Measurements from ENCODE around the gene RNF144A. TPM values are rescaled to one million over a fixed set of nuclear protein-coding genes. Genes with fewer than 3 reads are reported as not detected.

The RNF144A gene
- total and polyA plus RNA-seq, 2 of the 13 experiments (the other 11 are each of a cell fraction or from before 2014, with no cell fraction given), result 13.9 to 16.5 TPM

DNA sequence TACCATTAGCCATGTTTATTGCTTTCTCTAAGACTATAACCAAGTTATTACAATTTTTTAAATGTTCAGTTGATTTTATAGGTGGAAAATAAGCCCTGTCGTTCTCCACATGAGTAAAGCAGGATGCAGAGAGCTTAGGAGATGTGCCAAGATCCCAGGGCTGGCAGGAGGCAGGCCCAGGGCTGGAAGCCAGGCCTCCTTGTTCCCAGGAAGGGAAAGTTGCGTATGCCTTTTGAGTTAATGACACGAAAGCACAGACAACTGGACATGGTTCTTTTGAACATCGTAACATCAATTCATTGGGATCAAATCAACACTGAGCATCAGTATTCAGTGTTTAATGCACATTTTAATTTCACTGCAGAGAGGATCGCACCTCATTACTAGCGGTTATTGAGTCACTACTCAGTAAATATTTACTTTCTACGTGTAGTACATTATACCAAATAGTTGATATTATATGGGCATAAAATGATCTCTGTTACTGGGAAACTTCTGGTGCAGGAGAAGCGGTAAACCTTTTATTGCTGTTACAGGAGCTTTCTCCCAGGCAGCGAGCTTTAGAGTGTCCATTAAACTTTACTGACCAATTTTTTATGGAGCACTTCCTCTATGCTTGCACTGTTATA, 60.0 kb downstream of the RNF144A start:
- Histone ChIP-seq H3K9ac (ENCODE audit: insufficient read depth, low read depth, low read length) (no peak overlapping the region), H4K20me1 (ENCODE audit: insufficient read depth, low read length) (no peaks in the 10 kb centered on the region), H3K36me3 (replicated peaks in 1 of 2; ENCODE audit: control insufficient read depth in 1 of 2, insufficient read depth in 2 of 2, low read length in 2 of 2) (no peaks in the 10 kb centered on the region; a peak in 2 of 5 replicates), H3K79me2 (ENCODE audit: insufficient read depth, low read length) (no peaks in the 10 kb centered on the region), H3K4me1 (ENCODE audit: insufficient read depth, low read length) (no peaks in the 10 kb centered on the region), H3K27ac (ENCODE audit: extremely low read length, insufficient read depth, low read length) (no peak overlapping the region), H3K4me2 (ENCODE audit: low read depth, low read length) (no peak overlapping the region), H3K4me3 (replicated peaks in 1 of 3; ENCODE audit: insufficient read depth in 1 of 3, low read depth in 2 of 3, low read length in 3 of 3) (no peak overlapping the region), H3K9me3 (ENCODE audit: low read length) (peaks cover 4% of the 10 kb centered on the region; the same call in 1 of the 2 replicates), H3K27me3 (ENCODE audit: control insufficient read depth in 1 of 2, insufficient read depth in 2 of 2, low read length in 2 of 2) (no peaks in the 10 kb centered on the region), H2AFZ (ENCODE audit: low read length) (no peak overlapping the region)
- BruUV-seq (replicated peaks), result no TSS peak
- DNase-seq (ENCODE audit: low spot score) (no peak), ATAC-seq (no peak), FAIRE-seq (no peak)
- in situ Hi-C loops (cut with HindIII; ENCODE audit: extremely low pct_ligation_motif_present, low pct_unique_long_range_greater_than_20kb) (no loop called here), intact Hi-C loops (cut with micrococcal nuclease; ENCODE audit: unreplicated experiment) (no loop called here)
- WGBS (ENCODE audit: low lambda C conversion rate), result 89% methylated on average over 9 of the region's 9 CpGs
- CTCF ChIA-PET (ENCODE audit: low intra/inter-chr PET ratio, low total read pairs), result no interaction called here
- TF ChIP-seq SMARCE1 (IDR thresholded peaks at IDR 0.05; ENCODE audit: borderline replicate concordance), result no peak
- TF ChIP-seq ZNF24 (IDR thresholded peaks at IDR 0.05), result no peak
- TF ChIP-seq PAF1 (CRISPR knock-in tag; IDR thresholded peaks at IDR 0.05), result no peak
- no peak for TF ChIP-seq ZNF430 (CRISPR knock-in tag; IDR thresholded peaks at IDR 0.05)
- TF ChIP-seq HDAC1 (CRISPR knock-in tag; IDR thresholded peaks at IDR 0.05), result no peak
- TF ChIP-seq, protein P1, sequence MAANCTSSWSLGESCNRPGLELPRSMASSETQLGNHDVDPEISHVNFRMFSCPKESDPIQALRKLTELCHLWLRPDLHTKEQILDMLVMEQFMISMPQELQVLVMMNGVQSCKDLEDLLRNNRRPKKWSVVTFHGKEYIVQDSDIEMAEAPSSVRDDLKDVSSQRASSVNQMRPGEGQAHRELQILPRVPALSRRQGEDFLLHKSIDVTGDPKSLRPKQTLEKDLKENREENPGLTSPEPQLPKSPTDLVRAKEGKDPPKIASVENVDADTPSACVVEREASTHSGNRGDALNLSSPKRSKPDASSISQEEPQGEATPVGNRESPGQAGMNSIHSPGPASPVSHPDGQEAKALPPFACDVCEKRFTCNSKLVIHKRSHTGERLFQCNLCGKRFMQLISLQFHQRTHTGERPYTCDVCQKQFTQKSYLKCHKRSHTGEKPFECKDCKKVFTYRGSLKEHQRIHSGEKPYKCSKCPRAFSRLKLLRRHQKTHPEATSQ (CRISPR knock-in tag; IDR thresholded peaks at IDR 0.05; ENCODE audit: borderline replicate concordance), result no peak
- TF ChIP-seq, protein P2, sequence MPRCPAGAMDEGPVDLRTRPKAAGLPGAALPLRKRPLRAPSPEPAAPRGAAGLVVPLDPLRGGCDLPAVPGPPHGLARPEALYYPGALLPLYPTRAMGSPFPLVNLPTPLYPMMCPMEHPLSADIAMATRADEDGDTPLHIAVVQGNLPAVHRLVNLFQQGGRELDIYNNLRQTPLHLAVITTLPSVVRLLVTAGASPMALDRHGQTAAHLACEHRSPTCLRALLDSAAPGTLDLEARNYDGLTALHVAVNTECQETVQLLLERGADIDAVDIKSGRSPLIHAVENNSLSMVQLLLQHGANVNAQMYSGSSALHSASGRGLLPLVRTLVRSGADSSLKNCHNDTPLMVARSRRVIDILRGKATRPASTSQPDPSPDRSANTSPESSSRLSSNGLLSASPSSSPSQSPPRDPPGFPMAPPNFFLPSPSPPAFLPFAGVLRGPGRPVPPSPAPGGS (CRISPR knock-in tag; IDR thresholded peaks at IDR 0.05), result no peak
- TF ChIP-seq, protein P3, sequence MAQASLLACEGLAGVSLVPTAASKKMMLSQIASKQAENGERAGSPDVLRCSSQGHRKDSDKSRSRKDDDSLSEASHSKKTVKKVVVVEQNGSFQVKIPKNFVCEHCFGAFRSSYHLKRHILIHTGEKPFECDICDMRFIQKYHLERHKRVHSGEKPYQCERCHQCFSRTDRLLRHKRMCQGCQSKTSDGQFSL (CRISPR knock-in tag; IDR thresholded peaks at IDR 0.05), result no peak
- no peak for TF ChIP-seq ZNF333 (CRISPR knock-in tag; IDR thresholded peaks at IDR 0.05; ENCODE audit: borderline replicate concordance)
- no peak for TF ChIP-seq NFYB (CRISPR knock-in tag; IDR thresholded peaks at IDR 0.05)
- no peak for TF ChIP-seq HMGA1 (CRISPR knock-in tag; conservative IDR thresholded peaks at IDR 0.05)
- TF ChIP-seq ZNF75D (CRISPR knock-in tag; IDR thresholded peaks at IDR 0.05; ENCODE audit: borderline replicate concordance), result no peak
- no peak for TF ChIP-seq ZFP82 (CRISPR knock-in tag; IDR thresholded peaks at IDR 0.05; ENCODE audit: borderline replicate concordance)
- no peak for TF ChIP-seq ZNF207 (IDR thresholded peaks at IDR 0.05; ENCODE audit: borderline replicate concordance)
- TF ChIP-seq, protein P4, sequence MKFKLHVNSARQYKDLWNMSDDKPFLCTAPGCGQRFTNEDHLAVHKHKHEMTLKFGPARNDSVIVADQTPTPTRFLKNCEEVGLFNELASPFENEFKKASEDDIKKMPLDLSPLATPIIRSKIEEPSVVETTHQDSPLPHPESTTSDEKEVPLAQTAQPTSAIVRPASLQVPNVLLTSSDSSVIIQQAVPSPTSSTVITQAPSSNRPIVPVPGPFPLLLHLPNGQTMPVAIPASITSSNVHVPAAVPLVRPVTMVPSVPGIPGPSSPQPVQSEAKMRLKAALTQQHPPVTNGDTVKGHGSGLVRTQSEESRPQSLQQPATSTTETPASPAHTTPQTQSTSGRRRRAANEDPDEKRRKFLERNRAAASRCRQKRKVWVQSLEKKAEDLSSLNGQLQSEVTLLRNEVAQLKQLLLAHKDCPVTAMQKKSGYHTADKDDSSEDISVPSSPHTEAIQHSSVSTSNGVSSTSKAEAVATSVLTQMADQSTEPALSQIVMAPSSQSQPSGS (CRISPR knock-in tag; IDR thresholded peaks at IDR 0.05), result no peak
- TF ChIP-seq, protein P5, sequence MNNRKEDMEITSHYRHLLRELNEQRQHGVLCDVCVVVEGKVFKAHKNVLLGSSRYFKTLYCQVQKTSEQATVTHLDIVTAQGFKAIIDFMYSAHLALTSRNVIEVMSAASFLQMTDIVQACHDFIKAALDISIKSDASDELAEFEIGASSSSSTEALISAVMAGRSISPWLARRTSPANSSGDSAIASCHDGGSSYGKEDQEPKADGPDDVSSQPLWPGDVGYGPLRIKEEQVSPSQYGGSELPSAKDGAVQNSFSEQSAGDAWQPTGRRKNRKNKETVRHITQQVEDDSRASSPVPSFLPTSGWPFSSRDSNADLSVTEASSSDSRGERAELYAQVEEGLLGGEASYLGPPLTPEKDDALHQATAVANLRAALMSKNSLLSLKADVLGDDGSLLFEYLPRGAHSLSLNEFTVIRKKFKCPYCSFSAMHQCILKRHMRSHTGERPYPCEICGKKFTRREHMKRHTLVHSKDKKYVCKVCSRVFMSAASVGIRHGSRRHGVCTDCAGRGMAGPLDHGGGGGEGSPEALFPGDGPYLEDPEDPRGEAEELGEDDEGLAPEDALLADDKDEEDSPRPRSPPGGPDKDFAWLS (CRISPR knock-in tag; IDR thresholded peaks at IDR 0.05; ENCODE audit: borderline replicate concordance), result no peak
- TF ChIP-seq THYN1 (CRISPR knock-in tag; IDR thresholded peaks at IDR 0.05; ENCODE audit: borderline replicate concordance, low read depth), result no peak
- no peak for TF ChIP-seq FOSL2 (CRISPR knock-in tag; IDR thresholded peaks at IDR 0.05)
- TF ChIP-seq POLR2G (IDR thresholded peaks at IDR 0.05; ENCODE audit: low read depth, low read length), result no peak
- POLR2A ChIA-PET, result no interaction called here

All from HepG2 (cell line).